ENCODE measurements around the gene SPRYD7.
"Not testable (repeated sequence)": the region's sequence is repeated elsewhere in the genome, so short reads cannot be mapped to it uniquely, and the experiment has no call there.

DNA sequence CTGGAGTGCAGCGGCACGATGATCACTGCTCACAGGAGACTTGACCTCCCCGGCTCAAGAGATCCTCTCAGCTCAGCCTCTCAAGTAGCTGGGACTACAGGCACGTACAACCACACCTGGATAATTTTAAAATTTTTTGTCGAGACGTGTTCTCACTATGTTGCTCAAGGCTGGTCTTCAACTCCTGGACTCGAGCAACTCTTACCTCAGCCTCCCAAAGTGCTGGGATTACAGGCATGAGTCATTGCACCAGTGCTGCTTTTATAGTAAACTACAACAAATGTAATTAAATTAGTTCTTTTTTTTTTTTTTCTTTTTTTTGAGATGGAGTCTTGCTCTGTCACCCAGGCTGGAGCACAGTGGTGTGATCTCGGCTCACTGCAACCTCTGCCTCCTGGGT, 18.0 kb downstream of the SPRYD7 start:
- TF ChIP-seq POLR2A (IDR thresholded peaks at IDR 0.05): not testable (repeated sequence)
- TF ChIP-seq, protein P1, sequence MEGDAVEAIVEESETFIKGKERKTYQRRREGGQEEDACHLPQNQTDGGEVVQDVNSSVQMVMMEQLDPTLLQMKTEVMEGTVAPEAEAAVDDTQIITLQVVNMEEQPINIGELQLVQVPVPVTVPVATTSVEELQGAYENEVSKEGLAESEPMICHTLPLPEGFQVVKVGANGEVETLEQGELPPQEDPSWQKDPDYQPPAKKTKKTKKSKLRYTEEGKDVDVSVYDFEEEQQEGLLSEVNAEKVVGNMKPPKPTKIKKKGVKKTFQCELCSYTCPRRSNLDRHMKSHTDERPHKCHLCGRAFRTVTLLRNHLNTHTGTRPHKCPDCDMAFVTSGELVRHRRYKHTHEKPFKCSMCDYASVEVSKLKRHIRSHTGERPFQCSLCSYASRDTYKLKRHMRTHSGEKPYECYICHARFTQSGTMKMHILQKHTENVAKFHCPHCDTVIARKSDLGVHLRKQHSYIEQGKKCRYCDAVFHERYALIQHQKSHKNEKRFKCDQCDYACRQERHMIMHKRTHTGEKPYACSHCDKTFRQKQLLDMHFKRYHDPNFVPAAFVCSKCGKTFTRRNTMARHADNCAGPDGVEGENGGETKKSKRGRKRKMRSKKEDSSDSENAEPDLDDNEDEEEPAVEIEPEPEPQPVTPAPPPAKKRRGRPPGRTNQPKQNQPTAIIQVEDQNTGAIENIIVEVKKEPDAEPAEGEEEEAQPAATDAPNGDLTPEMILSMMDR (IDR thresholded peaks at IDR 0.05): not testable (repeated sequence)

Data from right lobe of liver (tissue), 4 donors.